Measurements from ENCODE around the gene ARHGEF39.

GRCh38 chr9:35679091-35679490, 14.1 kb upstream of the ARHGEF39 start:
- TF ChIP-seq CTCF (IDR thresholded peaks at IDR 0.05) (no peak), POLR2A (IDR thresholded peaks at IDR 0.05) (no peak), POLR2AphosphoS5 (IDR thresholded peaks at IDR 0.05) (no peak)

Data from breast epithelium (tissue), 3 donors.